Transverse colon (tissue), 4 donors: ENCODE measurements around the gene RGS6.

Experiments used
- EP300 ChIP-seq: sonication (generic); formaldehyde crosslinking; IDR thresholded peaks from one replicate; pipeline ENCODE4 v1.6.1; 2017; ENCODE audit warnings: antibody characterized with exemption, low read depth
- POLR2A ChIP-seq: fragments of 450-650 bp; IDR thresholded peaks from one replicate; pipeline ENCODE4 v1.6.1; 2016; ENCODE audit warnings: antibody characterized with exemption, mild to moderate bottlenecking, moderate library complexity
- POLR2AphosphoS5 ChIP-seq, 3 donors: sonication (generic); formaldehyde crosslinking; IDR thresholded peaks; one replicate each; pipeline ENCODE4 v1.6.1; 2016; ENCODE audit warnings: antibody characterized with exemption in 3 of 3
- TF ChIP-seq, protein P1 (sequence below), 5 experiments: fragments of 200-600 bp in 3 of 5; fragments of 450-650 bp in 2 of 5; sonication (generic) in 3 of 5; IDR thresholded peaks; 1 replicate in 2 of 5; 2 replicates in 3 of 5; pipeline ENCODE4 v1.5.1; 2016 to 2017; ENCODE audit warnings: antibody characterized with exemption in 5 of 5, inconsistent platforms in 3 of 5, mild to moderate bottlenecking in 2 of 5, moderate library complexity in 1 of 5

DNA sequence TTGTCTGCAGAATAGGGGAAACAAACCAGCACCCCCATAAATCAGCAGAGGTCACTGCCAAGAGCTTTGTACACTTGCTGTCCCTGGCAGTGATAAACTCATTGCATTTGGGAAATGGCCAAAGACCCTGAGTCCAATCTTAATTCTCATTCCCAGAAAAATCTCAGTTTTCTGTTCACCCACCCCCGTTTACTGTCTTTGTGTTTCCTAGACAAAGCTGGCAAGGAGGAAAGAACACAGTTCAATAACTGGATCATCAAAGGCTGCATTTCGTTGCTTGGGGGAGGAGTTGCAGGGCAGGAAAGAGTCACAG lies 596.6 kb downstream of the RGS6 start:
- no peak for TF ChIP-seq POLR2A
- TF ChIP-seq, protein P1, sequence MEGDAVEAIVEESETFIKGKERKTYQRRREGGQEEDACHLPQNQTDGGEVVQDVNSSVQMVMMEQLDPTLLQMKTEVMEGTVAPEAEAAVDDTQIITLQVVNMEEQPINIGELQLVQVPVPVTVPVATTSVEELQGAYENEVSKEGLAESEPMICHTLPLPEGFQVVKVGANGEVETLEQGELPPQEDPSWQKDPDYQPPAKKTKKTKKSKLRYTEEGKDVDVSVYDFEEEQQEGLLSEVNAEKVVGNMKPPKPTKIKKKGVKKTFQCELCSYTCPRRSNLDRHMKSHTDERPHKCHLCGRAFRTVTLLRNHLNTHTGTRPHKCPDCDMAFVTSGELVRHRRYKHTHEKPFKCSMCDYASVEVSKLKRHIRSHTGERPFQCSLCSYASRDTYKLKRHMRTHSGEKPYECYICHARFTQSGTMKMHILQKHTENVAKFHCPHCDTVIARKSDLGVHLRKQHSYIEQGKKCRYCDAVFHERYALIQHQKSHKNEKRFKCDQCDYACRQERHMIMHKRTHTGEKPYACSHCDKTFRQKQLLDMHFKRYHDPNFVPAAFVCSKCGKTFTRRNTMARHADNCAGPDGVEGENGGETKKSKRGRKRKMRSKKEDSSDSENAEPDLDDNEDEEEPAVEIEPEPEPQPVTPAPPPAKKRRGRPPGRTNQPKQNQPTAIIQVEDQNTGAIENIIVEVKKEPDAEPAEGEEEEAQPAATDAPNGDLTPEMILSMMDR (IDR thresholded peaks at IDR 0.05) = no peak
- no peak for TF ChIP-seq POLR2AphosphoS5 (IDR thresholded peaks at IDR 0.05)
- TF ChIP-seq EP300 = no peak
